Activated naive CD8-positive, alpha-beta T cell (primary cell): ENCODE measurements around the gene HTR3C.

Source experiments
- H3K27ac Mint-ChIP-seq: one replicate; pipeline ENCODE4 v1.8.0; 2021; ENCODE audit warnings: mixed read lengths
- H3K27me3 Mint-ChIP-seq: one replicate; pipeline ENCODE4 v1.8.0; 2021; ENCODE audit warnings: mixed read lengths
- H3K36me3 Mint-ChIP-seq: one replicate; pipeline ENCODE4 v1.8.0; 2021; ENCODE audit warnings: mixed read lengths
- H3K4me1 Mint-ChIP-seq: one replicate; pipeline ENCODE4 v1.8.0; 2021; ENCODE audit warnings: low read depth, mixed read lengths
- H3K4me3 Mint-ChIP-seq: one replicate; pipeline ENCODE4 v1.8.0; 2021; ENCODE audit warnings: mild to moderate bottlenecking, mixed read lengths
- H3K9me3 Mint-ChIP-seq: one replicate; pipeline ENCODE4 v1.8.0; 2021; ENCODE audit warnings: low read depth, mixed read lengths

The HTR3C gene

GRCh38 chr3:184099806-184100686 is 47.2 kb downstream of the HTR3C start:
- no peaks in the 10 kb centered on the region for H3K9me3 Mint-ChIP-seq

More at GRCh38 chr3:184099806-184100686, 47.2 kb downstream of the HTR3C start:
- Mint-ChIP-seq H3K36me3 (no peaks in the 10 kb centered on the region), H3K4me1 (no peaks in the 10 kb centered on the region), H3K27ac (no peak overlapping the region), H3K27me3 (no peaks in the 10 kb centered on the region), H3K4me3 (no peak overlapping the region)
